ENCODE measurements around the gene IL34. TPM values are rescaled to one million over a fixed set of nuclear protein-coding genes. Genes with fewer than 3 reads are reported as not detected.
"Not testable (repeated sequence)": the region's sequence is repeated elsewhere in the genome, so short reads cannot be mapped to it uniquely, and the experiment has no call there.

Gene IL34
- total and polyA plus RNA-seq, 2 experiments from 2014 or later, result 4.3 to 6.6 TPM

GRCh38 chr16:70642633-70643032, 3.7 kb upstream of the IL34 start:
- H3K27ac Mint-ChIP-seq, result no peak overlapping the region
- H3K4me3 Mint-ChIP-seq, result no peak overlapping the region
- H3K27ac ChIP-seq (ENCODE audit: low read depth), result no peak overlapping the region
- no peaks in the 10 kb centered on the region for H4K20me1 ChIP-seq (replicated peaks; ENCODE audit: insufficient read depth)
- peaks cover under 1% of the 10 kb centered on the region; the same call in 1 of the 3 replicates for H3K36me3 Mint-ChIP-seq (ENCODE audit: low read depth)
- H3K4me1 Mint-ChIP-seq, result peaks cover 8% of the 10 kb centered on the region
- no peaks in the 10 kb centered on the region for H3K27me3 ChIP-seq (ENCODE audit: insufficient read depth)
- H3K9me2 ChIP-seq (ENCODE audit: insufficient read depth), result no peaks in the 10 kb centered on the region
- 0 out of 2 replicates have a peak, but pooled peaks cover under 1% of the 10 kb centered on the region for H3K79me2 ChIP-seq (replicated peaks; ENCODE audit: insufficient read depth)
- ATAC-seq (no peak), DNase-seq (ENCODE audit: low spot score) (no peak)
- no peak overlapping the region for H2AFZ ChIP-seq
- no peaks in the 10 kb centered on the region for H3K36me3 ChIP-seq (ENCODE audit: insufficient read depth)
- H3K4me3 ChIP-seq, result no peak overlapping the region
- no peaks in the 10 kb centered on the region; the same call in 1 of the 3 replicates for H3K9me3 Mint-ChIP-seq
- no peak overlapping the region for H3K4me2 ChIP-seq
- H3K27me3 Mint-ChIP-seq (ENCODE audit: insufficient read depth, low read depth, poor library complexity), result peaks cover 3% of the 10 kb centered on the region
- no peaks in the 10 kb centered on the region for H3F3A ChIP-seq (replicated peaks; ENCODE audit: low read depth)
- TF ChIP-seq, protein P1, sequence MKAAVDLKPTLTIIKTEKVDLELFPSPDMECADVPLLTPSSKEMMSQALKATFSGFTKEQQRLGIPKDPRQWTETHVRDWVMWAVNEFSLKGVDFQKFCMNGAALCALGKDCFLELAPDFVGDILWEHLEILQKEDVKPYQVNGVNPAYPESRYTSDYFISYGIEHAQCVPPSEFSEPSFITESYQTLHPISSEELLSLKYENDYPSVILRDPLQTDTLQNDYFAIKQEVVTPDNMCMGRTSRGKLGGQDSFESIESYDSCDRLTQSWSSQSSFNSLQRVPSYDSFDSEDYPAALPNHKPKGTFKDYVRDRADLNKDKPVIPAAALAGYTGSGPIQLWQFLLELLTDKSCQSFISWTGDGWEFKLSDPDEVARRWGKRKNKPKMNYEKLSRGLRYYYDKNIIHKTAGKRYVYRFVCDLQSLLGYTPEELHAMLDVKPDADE (IDR thresholded peaks at IDR 0.05), result no peak
- TF ChIP-seq, protein P2, sequence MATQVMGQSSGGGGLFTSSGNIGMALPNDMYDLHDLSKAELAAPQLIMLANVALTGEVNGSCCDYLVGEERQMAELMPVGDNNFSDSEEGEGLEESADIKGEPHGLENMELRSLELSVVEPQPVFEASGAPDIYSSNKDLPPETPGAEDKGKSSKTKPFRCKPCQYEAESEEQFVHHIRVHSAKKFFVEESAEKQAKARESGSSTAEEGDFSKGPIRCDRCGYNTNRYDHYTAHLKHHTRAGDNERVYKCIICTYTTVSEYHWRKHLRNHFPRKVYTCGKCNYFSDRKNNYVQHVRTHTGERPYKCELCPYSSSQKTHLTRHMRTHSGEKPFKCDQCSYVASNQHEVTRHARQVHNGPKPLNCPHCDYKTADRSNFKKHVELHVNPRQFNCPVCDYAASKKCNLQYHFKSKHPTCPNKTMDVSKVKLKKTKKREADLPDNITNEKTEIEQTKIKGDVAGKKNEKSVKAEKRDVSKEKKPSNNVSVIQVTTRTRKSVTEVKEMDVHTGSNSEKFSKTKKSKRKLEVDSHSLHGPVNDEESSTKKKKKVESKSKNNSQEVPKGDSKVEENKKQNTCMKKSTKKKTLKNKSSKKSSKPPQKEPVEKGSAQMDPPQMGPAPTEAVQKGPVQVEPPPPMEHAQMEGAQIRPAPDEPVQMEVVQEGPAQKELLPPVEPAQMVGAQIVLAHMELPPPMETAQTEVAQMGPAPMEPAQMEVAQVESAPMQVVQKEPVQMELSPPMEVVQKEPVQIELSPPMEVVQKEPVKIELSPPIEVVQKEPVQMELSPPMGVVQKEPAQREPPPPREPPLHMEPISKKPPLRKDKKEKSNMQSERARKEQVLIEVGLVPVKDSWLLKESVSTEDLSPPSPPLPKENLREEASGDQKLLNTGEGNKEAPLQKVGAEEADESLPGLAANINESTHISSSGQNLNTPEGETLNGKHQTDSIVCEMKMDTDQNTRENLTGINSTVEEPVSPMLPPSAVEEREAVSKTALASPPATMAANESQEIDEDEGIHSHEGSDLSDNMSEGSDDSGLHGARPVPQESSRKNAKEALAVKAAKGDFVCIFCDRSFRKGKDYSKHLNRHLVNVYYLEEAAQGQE (IDR thresholded peaks at IDR 0.05; ENCODE audit: unreplicated experiment), result no peak
- TF ChIP-seq EZH2phosphoT487 (IDR thresholded peaks at IDR 0.05; ENCODE audit: unreplicated experiment) (no peak), JUNB (IDR thresholded peaks at IDR 0.05; ENCODE audit: unreplicated experiment) (no peak), CTCF (conservative IDR thresholded peaks at IDR 0.05; ENCODE audit: low read depth in 2 of 2) (no peak), ZNF114 (CRISPR knock-in tag; IDR thresholded peaks at IDR 0.05) (no peak), CREB1 (CRISPR knock-in tag; IDR thresholded peaks at IDR 0.05; ENCODE audit: low read depth) (no peak), STAT1 (IDR thresholded peaks at IDR 0.05; ENCODE audit: unreplicated experiment) (no peak), POLR2AphosphoS5 (IDR thresholded peaks at IDR 0.05; ENCODE audit: low read depth) (no peak), NANOG (IDR thresholded peaks at IDR 0.05; ENCODE audit: borderline replicate concordance) (no peak)
- peaks cover 9% of the 10 kb centered on the region; the same call in 1 of the 2 replicates for H3K4me1 ChIP-seq (ENCODE audit: insufficient read depth)

- not testable (repeated sequence) for H4K20me1 ChIP-seq (replicated peaks; ENCODE audit: insufficient read depth); H3F3A ChIP-seq (replicated peaks; ENCODE audit: low read depth); H3K27me3 Mint-ChIP-seq (ENCODE audit: insufficient read depth, low read depth, poor library complexity); H3K9me2 ChIP-seq (ENCODE audit: insufficient read depth); H3K27ac Mint-ChIP-seq; H3K36me3 Mint-ChIP-seq (ENCODE audit: low read depth); H3K4me3 Mint-ChIP-seq; H3K9me3 Mint-ChIP-seq; ATAC-seq; H3K79me2 ChIP-seq (replicated peaks; ENCODE audit: insufficient read depth); H2AFZ ChIP-seq; H3K4me2 ChIP-seq; H3K4me1 ChIP-seq (ENCODE audit: insufficient read depth); H3K36me3 ChIP-seq (ENCODE audit: insufficient read depth); H3K4me1 Mint-ChIP-seq; H3K27ac ChIP-seq (ENCODE audit: low read depth); H3K27me3 ChIP-seq (ENCODE audit: insufficient read depth); DNase-seq (ENCODE audit: low spot score); H3K4me3 ChIP-seq
These were observed 3.1 kb upstream of the IL34 start for GRCh38 chr16:70643264-70643663.

All from GM23338 (cell line).